IMR-90 (cell line): ENCODE measurements around the gene LRRC7. TPM values are rescaled to one million over a fixed set of nuclear protein-coding genes. Genes with fewer than 3 reads are reported as not detected.

Experiments used
- ATAC-seq: fragments of 200-7000 bp; cut with Tn5 transposase; 2 replicates; pipeline ENCODE4 v1.9.1; 2020; ENCODE audit warnings: low read depth, mild to moderate bottlenecking, moderate library complexity
- BruUV-seq: library from RNA; stranded (reverse); fragments of 400-500 nt; replicated peaks from 2 replicates; lab custom pipeline; 2021; lab: Mats Ljungman, UMichigan
- CTCF ChIA-PET: fragments of 300-600 bp; formaldehyde crosslinking; extraction: SDS; loops from one replicate; lab custom pipeline; 2021; ENCODE audit warnings: antibody characterized with exemption; lab: Yijun Ruan, JAX
- POLR2A ChIA-PET: fragments of 300-600 bp; sonication (Branson Sonifier 250); formaldehyde crosslinking; loops from one replicate; lab custom pipeline; 2022; ENCODE audit warnings: antibody characterized with exemption; ENCODE audit not compliant: unreplicated experiment; lab: Charles Lee
- DNase-seq: peaks from one replicate; pipeline ENCODE4 v3.0.0; 2013
- H2AFZ ChIP-seq: replicated peaks from 2 replicates; pipeline ENCODE3; 2013; ENCODE audit warnings: low read length, mild to moderate bottlenecking; ENCODE audit not compliant: poor library complexity
- H2AK5ac ChIP-seq: 2 replicates; pipeline ENCODE4 v1.6.1; 2013; ENCODE audit warnings: low read depth, low read length, inconsistent platforms
- H2AK9ac ChIP-seq: replicated peaks from 2 replicates; pipeline ENCODE3; 2013; ENCODE audit warnings: mild to moderate bottlenecking, low read depth, low read length, moderate library complexity; ENCODE audit not compliant: poor library complexity
- H2BK120ac ChIP-seq: 2 replicates; pipeline ENCODE4 v1.6.1; 2013; ENCODE audit warnings: low read depth, low read length, inconsistent platforms
- H2BK15ac ChIP-seq: 3 replicates; pipeline ENCODE4 v1.6.1; 2013; ENCODE audit warnings: low read depth, low read length, inconsistent platforms
- H2BK20ac ChIP-seq: 2 replicates; pipeline ENCODE4 v1.6.1; 2013; ENCODE audit warnings: low read depth, mild to moderate bottlenecking, inconsistent platforms, low read length, moderate library complexity
- H2BK5ac ChIP-seq: 2 replicates; pipeline ENCODE4 v1.6.1; 2013; ENCODE audit warnings: mild to moderate bottlenecking, low read depth, low read length, inconsistent platforms; ENCODE audit not compliant: poor library complexity, severe bottlenecking
- H3K14ac ChIP-seq: replicated peaks from 2 replicates; pipeline ENCODE4 v1.6.1; 2013; ENCODE audit warnings: low read depth, low read length, inconsistent platforms
- H3K18ac ChIP-seq: 2 replicates; pipeline ENCODE4 v1.6.1; 2013; ENCODE audit warnings: low read depth, low read length, control low read depth
- H3K23ac ChIP-seq: 2 replicates; pipeline ENCODE4 v1.6.1; 2013; ENCODE audit warnings: low read depth, low read length, inconsistent platforms
- H3K27ac ChIP-seq: 2 replicates; pipeline ENCODE4 v1.5.1; 2013; ENCODE audit warnings: mild to moderate bottlenecking, control low read depth, low read length; ENCODE audit not compliant: insufficient read depth
- H3K27me3 ChIP-seq: 2 replicates; pipeline ENCODE4 v1.6.1; 2013; ENCODE audit warnings: low read length; ENCODE audit not compliant: control insufficient read depth, insufficient read depth
- H3K36me3 ChIP-seq: 2 replicates; pipeline ENCODE4 v1.6.1; 2013; ENCODE audit warnings: low read length, mixed read lengths; ENCODE audit not compliant: control insufficient read depth, insufficient read depth
- H3K4ac ChIP-seq: 2 replicates; pipeline ENCODE4 v1.6.1; 2013; ENCODE audit warnings: low read depth, low read length, inconsistent platforms
- H3K4me1 ChIP-seq: 2 replicates; pipeline ENCODE4 v1.6.1; 2013; ENCODE audit warnings: low read length, mixed read lengths; ENCODE audit not compliant: control insufficient read depth, insufficient read depth
- H3K4me2 ChIP-seq: 2 replicates; pipeline ENCODE4 v1.6.1; 2013; ENCODE audit warnings: low read depth, mild to moderate bottlenecking, control low read depth, low read length, moderate library complexity
- H3K4me3 ChIP-seq: 2 replicates; pipeline ENCODE4 v1.5.1; 2013; ENCODE audit warnings: low read depth, mild to moderate bottlenecking, control low read depth, low read length, moderate library complexity; ENCODE audit not compliant: insufficient read depth
- H3K56ac ChIP-seq: 2 replicates; pipeline ENCODE4 v1.6.1; 2013; ENCODE audit warnings: low read length, inconsistent platforms; ENCODE audit not compliant: insufficient read depth; ENCODE audit errors: extremely low read depth
- H3K79me1 ChIP-seq, 2 experiments: 2 replicates each; pipeline ENCODE4 v1.6.1; 2013; ENCODE audit warnings: low read length in 2 of 2, inconsistent platforms in 1 of 2, low read depth in 1 of 2
- H3K9ac ChIP-seq: 2 replicates; pipeline ENCODE4 v1.6.1; 2013; ENCODE audit warnings: low read depth, low read length, control low read depth
- H3K9me1 ChIP-seq: 2 replicates; pipeline ENCODE4 v1.6.1; 2013; ENCODE audit warnings: low read length, inconsistent platforms; ENCODE audit not compliant: insufficient read depth
- H3K9me3 ChIP-seq: 2 replicates; pipeline ENCODE4 v1.6.1; 2013; ENCODE audit warnings: low read length; ENCODE audit not compliant: control insufficient read depth, insufficient read depth
- H4K20me1 ChIP-seq: 2 replicates; pipeline ENCODE4 v1.6.1; 2013; ENCODE audit warnings: low read length, inconsistent platforms; ENCODE audit not compliant: insufficient read depth
- H4K5ac ChIP-seq: 2 replicates; pipeline ENCODE4 v1.6.1; 2013; ENCODE audit warnings: mild to moderate bottlenecking, low read depth, low read length, control low read depth
- H4K8ac ChIP-seq, 2 experiments: 2 replicates each; pipeline ENCODE4 v1.6.1; 2013; ENCODE audit warnings: low read depth in 2 of 2, low read length in 2 of 2, control low read depth in 1 of 2, inconsistent platforms in 1 of 2
- H4K91ac ChIP-seq: 2 replicates; pipeline ENCODE4 v1.6.1; 2013; ENCODE audit warnings: low read depth, low read length, inconsistent platforms; ENCODE audit not compliant: insufficient read depth
- BHLHE40 ChIP-seq: fragments of 150-350 bp; IDR thresholded peaks from 2 replicates; pipeline ENCODE4 v1.6.1; 2016; ENCODE audit warnings: mild to moderate bottlenecking, low read depth, low read length
- CEBPB ChIP-seq: IDR thresholded peaks from 2 replicates; pipeline ENCODE4 v1.6.1; 2012; ENCODE audit warnings: low read depth, low read length, improper control_type of control experiment
- CHD1 ChIP-seq: IDR thresholded peaks from 2 replicates; pipeline ENCODE4 v1.6.1; 2012; ENCODE audit warnings: low read depth, low read length, improper control_type of control experiment
- FOS ChIP-seq: fragments of 150-350 bp; IDR thresholded peaks from 2 replicates; pipeline ENCODE4 v1.6.1; 2016; ENCODE audit warnings: low read depth, low read length
- MXI1 ChIP-seq: IDR thresholded peaks from 2 replicates; pipeline ENCODE4 v1.6.1; 2012; ENCODE audit warnings: low read depth, mild to moderate bottlenecking, low read length, moderate library complexity, borderline replicate concordance
- NFE2L2 ChIP-seq: fragments of 150-350 bp; IDR thresholded peaks from 2 replicates; pipeline ENCODE4 v1.6.1; 2016; ENCODE audit warnings: low read depth, mild to moderate bottlenecking, low read length
- RAD21 ChIP-seq: IDR thresholded peaks from 2 replicates; pipeline ENCODE4 v1.6.1; 2012; ENCODE audit warnings: low read length, improper control_type of control experiment
- RFX5 ChIP-seq: IDR thresholded peaks from 2 replicates; pipeline ENCODE4 v1.8.0; 2012; ENCODE audit warnings: low read depth, mild to moderate bottlenecking, low read length, moderate library complexity
- SMC3 ChIP-seq: fragments of 150-350 bp; IDR thresholded peaks from 2 replicates; pipeline ENCODE4 v1.6.1; 2016; ENCODE audit warnings: low read depth, mild to moderate bottlenecking, antibody characterized with exemption, low read length, moderate library complexity
- WGBS, 2 experiments: methylation state at CpG; one replicate each; pipeline versions ENCODE4 v1.1.5 to v1.1.7; 2013; ENCODE audit warnings: missing lambda C conversion rate in 2 of 2; ENCODE audit not compliant: insufficient read length in 1 of 2; ENCODE audit errors: extremely low coverage in 2 of 2; 5-methylcytosine and 5-hydroxymethylcytosine counted together
- dilution Hi-C: fragments of 300-500 bp; cut with HindIII; formaldehyde crosslinking; loops from one replicate; pipeline ENCODE4 v1.14.3; 2018; ENCODE audit warnings: low sequenced_read_pairs; ENCODE audit not compliant: unreplicated experiment
- in situ Hi-C: fragments of 300-500 bp; cut with MboI; formaldehyde crosslinking; loops from 3 replicates; pipeline ENCODE4 v1.14.3; 2019; ENCODE audit warnings: low sequenced_read_pairs, inconsistent platforms, mixed read lengths
- intact Hi-C: fragments of 100-400 bp; cut with micrococcal nuclease; formaldehyde crosslinking; loops from 2 replicates; pipeline ENCODE4 v1.10.0; 2022
- polyA plus RNA-seq, 3 experiments: library from polyadenylated mRNA; depleted of rRNA; stranded (reverse); fragments of >200 nt; gene quantifications; 2 replicates each; pipeline ENCODE4 v1.2.3, GENCODE V29; 2012; ENCODE audit warnings: low replicate concordance in 1 of 3
- total RNA-seq: library from RNA; depleted of rRNA; stranded (reverse); fragments of >200 nt; gene quantifications from 2 replicates; pipeline ENCODE4 v1.2.3, GENCODE V29; 2012

The LRRC7 gene
- total and polyA plus RNA-seq, 2 of the 4 experiments (the other 2 are of a cell fraction) = under 0.01 to 0.02 TPM

- no peak for ATAC-seq
- H2AK9ac ChIP-seq = no peak overlapping the region
- no CpG with 5 or more reads among the region's 3 CpGs for WGBS, 2 experiments
- H4K5ac ChIP-seq = no peak overlapping the region
- H2BK5ac ChIP-seq = no peak overlapping the region
- no peaks in the 10 kb centered on the region for H3K36me3 ChIP-seq
- H4K8ac ChIP-seq = no peak overlapping the region
- H2AFZ ChIP-seq = no peak overlapping the region
- no peak overlapping the region for H3K14ac ChIP-seq
- no peak overlapping the region for H3K4ac ChIP-seq
- no peaks in the 10 kb centered on the region for H3K9me1 ChIP-seq
- H3K18ac ChIP-seq = no peak overlapping the region
- H3K4me2 ChIP-seq = no peak overlapping the region
- no peaks in the 10 kb centered on the region for H3K79me1 ChIP-seq
- no peak overlapping the region for H3K23ac ChIP-seq
- H4K91ac ChIP-seq = no peak overlapping the region
- H3K27me3 ChIP-seq = no peaks in the 10 kb centered on the region
- H3K27ac ChIP-seq = no peak overlapping the region
- intact Hi-C loops = no loop called here
- in situ Hi-C loops = no loop called here
- no peak overlapping the region for H3K4me3 ChIP-seq
- BruUV-seq = no TSS peak
- no peaks in the 10 kb centered on the region for H4K20me1 ChIP-seq
- ChIA-PET CTCF (interaction anchor here (0.6 to 0.8 kb wide), 2 partner anchors 14 to 50 kb away, joined by 3 to 4 read pairs; no protein-coding TSS in a partner anchor), POLR2A (no interaction called here)
- DNase-seq = no peak
- no peak for TF ChIP-seq FOS
- no peak for TF ChIP-seq SMC3
- no peak for TF ChIP-seq BHLHE40
- no peak for TF ChIP-seq RAD21
- no peak for TF ChIP-seq RFX5
- no peak for TF ChIP-seq CEBPB
- no peak for TF ChIP-seq MXI1
- TF ChIP-seq NFE2L2 = no peak
- no peak for TF ChIP-seq CHD1
- H3K9ac ChIP-seq = no peak overlapping the region
- dilution Hi-C loops = no loop called here
- H2BK120ac ChIP-seq = no peak overlapping the region
- H2BK15ac ChIP-seq = no peak overlapping the region
- H3K56ac ChIP-seq = no peak overlapping the region
- H3K9me3 ChIP-seq = no peaks in the 10 kb centered on the region
- H2BK20ac ChIP-seq = no peak overlapping the region
- no peak overlapping the region for H2AK5ac ChIP-seq
- no peaks in the 10 kb centered on the region for H3K4me1 ChIP-seq
Observed at GRCh38 chr1:69846267-69846666, 278.5 kb downstream of the LRRC7 start.
